Measurements from ENCODE around the gene CAB39L. TPM values are rescaled to one million over a fixed set of nuclear protein-coding genes. Genes with fewer than 3 reads are reported as not detected.

The CAB39L gene
- total and polyA plus RNA-seq, 9 of the 15 experiments (the other 6 are each of a cell fraction or from before 2014, with no cell fraction given) = 1.1 to 4.2 (median 2.6) TPM

GRCh38 chr13:49412749-49413148, 31.1 kb downstream of the CAB39L start (continued):
- no peak for TF ChIP-seq E2F8 (IDR thresholded peaks at IDR 0.05; ENCODE audit: low read depth, partially characterized antibody)
- no peak for TF ChIP-seq SPI1 (IDR thresholded peaks at IDR 0.05; ENCODE audit: borderline replicate concordance, low read depth, low read length)
- no peak for TF ChIP-seq ZNF583 (CRISPR knock-in tag; IDR thresholded peaks at IDR 0.05)
- no peak for TF ChIP-seq ZBTB34 (CRISPR knock-in tag; IDR thresholded peaks at IDR 0.05)
- no peak for TF ChIP-seq SRSF1 (IDR thresholded peaks at IDR 0.05; ENCODE audit: low read depth, low read length)
- TF ChIP-seq MTA1 (IDR thresholded peaks at IDR 0.05; ENCODE audit: borderline replicate concordance) = no peak
- TF ChIP-seq NRF1 (conservative IDR thresholded peaks at IDR 0.05 in 1 of 2, IDR thresholded peaks at IDR 0.05 in 1 of 2) = no peak
- no peak for TF ChIP-seq NR2F6 (CRISPR knock-in tag; IDR thresholded peaks at IDR 0.05)

Measured in K562 (cell line).